MCF 10A (cell line): ENCODE results near the gene WDR7. TPM values are rescaled to one million over a fixed set of nuclear protein-coding genes. Genes with fewer than 3 reads are reported as not detected.

Source experiments
- BruUV-seq: library from RNA; stranded (reverse); fragments of 400-500 nt; replicated peaks from 2 replicates; lab custom pipeline; 2021; lab: Mats Ljungman, UMichigan
- CTCF ChIA-PET: fragments of 300-600 bp; sonication (Branson Sonifier 250); formaldehyde crosslinking; extraction: SDS; loops from one replicate; lab custom pipeline; 2021; ENCODE audit warnings: antibody characterized with exemption, inconsistent platforms; lab: Yijun Ruan, JAX
- POLR2A ChIA-PET: fragments of 300-600, 350-650 bp; sonication (Branson Sonifier 250); formaldehyde crosslinking; extraction: SDS; loops from one replicate; lab custom pipeline; 2020; ENCODE audit warnings: antibody characterized with exemption, inconsistent platforms; lab: Yijun Ruan, JAX
- DNase-seq: peaks from one replicate; pipeline ENCODE4 v3.0.0-alpha.2; 2018; ENCODE audit not compliant: unreplicated experiment
- H3K27ac Mint-ChIP-seq: one replicate; pipeline ENCODE4 v1.8.0; 2022; ENCODE audit warnings: mild to moderate bottlenecking, low read depth, mixed read lengths; ENCODE audit not compliant: unreplicated experiment
- H3K27me3 Mint-ChIP-seq: one replicate; pipeline ENCODE4 v1.8.0; 2022; ENCODE audit warnings: mixed read lengths; ENCODE audit not compliant: insufficient read depth, unreplicated experiment
- H3K36me3 Mint-ChIP-seq: one replicate; pipeline ENCODE4 v1.8.0; 2022; ENCODE audit warnings: mild to moderate bottlenecking, moderate library complexity, mixed read lengths; ENCODE audit not compliant: insufficient read depth, unreplicated experiment
- H3K4me1 Mint-ChIP-seq: one replicate; pipeline ENCODE4 v1.8.0; 2022; ENCODE audit warnings: mixed read lengths; ENCODE audit not compliant: insufficient read depth, unreplicated experiment
- H3K4me3 Mint-ChIP-seq: one replicate; pipeline ENCODE4 v1.8.0; 2022; ENCODE audit warnings: mild to moderate bottlenecking, moderate library complexity, mixed read lengths; ENCODE audit not compliant: unreplicated experiment
- H3K9me3 Mint-ChIP-seq: one replicate; pipeline ENCODE4 v1.8.0; 2022; ENCODE audit warnings: mixed read lengths; ENCODE audit not compliant: unreplicated experiment
- CTCF ChIP-seq: fragments of 200-600 bp; IDR thresholded peaks from one replicate; pipeline ENCODE4 v1.8.0; 2022; ENCODE audit warnings: antibody characterized with exemption, mild to moderate bottlenecking; ENCODE audit not compliant: unreplicated experiment
- intact Hi-C: fragments of 100-400 bp; cut with micrococcal nuclease; formaldehyde crosslinking; loops from 2 replicates; pipeline ENCODE4 v1.14.1; 2022
- total RNA-seq: library from RNA; stranded (reverse); gene quantifications from 2 replicates; pipeline ENCODE4 v1.2.3, GENCODE V29; 2022

The WDR7 gene
- total RNA-seq, 1 experiment from 2014 or later = 12.6 TPM

DNA sequence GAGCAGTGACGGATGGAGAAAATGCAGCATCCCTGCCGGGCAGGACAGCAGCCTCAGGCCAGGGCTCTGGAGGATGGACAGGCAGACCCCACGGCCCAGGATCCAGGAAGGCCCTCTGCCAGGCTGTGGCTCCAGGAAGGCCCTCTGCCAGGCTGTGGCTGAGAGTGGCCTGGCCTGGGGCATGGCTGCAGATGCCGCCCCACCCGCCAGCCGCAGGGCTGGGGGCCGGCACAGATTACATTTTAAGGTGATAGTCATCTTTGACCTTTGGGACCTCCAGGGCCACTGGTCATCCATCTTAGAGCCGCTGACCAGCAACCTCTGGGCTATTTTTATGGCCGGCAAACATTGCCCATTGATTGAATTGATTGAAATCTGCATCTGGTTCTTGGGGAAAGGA is 397.7 kb downstream of the WDR7 start:
- intact Hi-C loops = no loop called here
- Mint-ChIP-seq H3K27ac (no peak overlapping the region), H3K27me3 (no peaks in the 10 kb centered on the region), H3K36me3 (no peaks in the 10 kb centered on the region), H3K4me3 (no peak overlapping the region), H3K4me1 (no peaks in the 10 kb centered on the region), H3K9me3 (no peaks in the 10 kb centered on the region)
- no peak for TF ChIP-seq CTCF
- ChIA-PET CTCF (no interaction called here), POLR2A (no interaction called here)
- DNase-seq = no peak
- no TSS peak for BruUV-seq

GRCh38 chr18:57050310-57050949 is 399.3 kb downstream of the WDR7 start:
- no peak for DNase-seq
- no peak overlapping the region for H3K4me3 Mint-ChIP-seq
- ChIA-PET POLR2A (no interaction called here), CTCF (interaction anchor here (0.6 kb wide), 1 partner anchor 163 kb away, joined by 3 read pairs; no protein-coding TSS in a partner anchor)
- no TSS peak for BruUV-seq
- TF ChIP-seq CTCF = no peak
- H3K36me3 Mint-ChIP-seq = no peaks in the 10 kb centered on the region
- no peaks in the 10 kb centered on the region for H3K9me3 Mint-ChIP-seq
- no peaks in the 10 kb centered on the region for H3K27me3 Mint-ChIP-seq
- no peak overlapping the region for H3K27ac Mint-ChIP-seq
- H3K4me1 Mint-ChIP-seq = no peaks in the 10 kb centered on the region
- intact Hi-C loops = no loop called here

GRCh38 chr18:57051021-57051656 is 400.0 kb downstream of the WDR7 start:
- intact Hi-C loops = no loop called here
- POLR2A ChIA-PET = no interaction called here
- H3K4me1 Mint-ChIP-seq = no peaks in the 10 kb centered on the region
- CTCF ChIA-PET = interaction anchor here (0.6 kb wide), 1 partner anchor 162 kb away, joined by 3 read pairs; no protein-coding TSS in a partner anchor
- TF ChIP-seq CTCF = no peak
- DNase-seq = no peak
- no peaks in the 10 kb centered on the region for H3K27me3 Mint-ChIP-seq
- H3K36me3 Mint-ChIP-seq = no peaks in the 10 kb centered on the region
- no peak overlapping the region for H3K27ac Mint-ChIP-seq
- no peaks in the 10 kb centered on the region for H3K9me3 Mint-ChIP-seq
- BruUV-seq = no TSS peak
- H3K4me3 Mint-ChIP-seq = no peak overlapping the region

DNA sequence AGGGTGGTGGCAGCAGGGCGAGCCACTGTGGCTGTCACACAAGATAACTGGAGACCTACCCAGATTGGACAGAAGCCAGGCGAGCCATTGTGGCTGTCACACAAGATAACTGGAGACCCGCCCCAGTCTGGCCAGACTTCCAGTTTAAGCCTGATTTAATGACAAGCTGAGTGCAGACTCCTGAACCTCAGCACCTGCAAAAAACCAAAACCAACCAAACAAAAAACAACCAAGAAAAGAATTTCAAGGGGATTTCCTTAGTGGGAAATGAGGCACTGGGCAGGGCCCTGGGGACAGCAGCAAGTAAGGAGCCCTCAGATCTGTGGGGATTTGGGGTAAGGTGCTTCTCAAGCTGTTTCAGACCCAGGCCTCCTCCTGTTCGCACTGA is 400.5 kb downstream of the WDR7 start:
- BruUV-seq = no TSS peak
- intact Hi-C loops = no loop called here
- Mint-ChIP-seq H3K36me3 (no peaks in the 10 kb centered on the region), H3K27ac (no peak overlapping the region), H3K4me1 (no peaks in the 10 kb centered on the region), H3K27me3 (no peaks in the 10 kb centered on the region), H3K4me3 (no peak overlapping the region), H3K9me3 (no peaks in the 10 kb centered on the region)
- CTCF ChIA-PET = interaction anchor here (0.6 to 0.9 kb wide), 2 partner anchors 78 to 464 kb away, joined by 3 to 4 read pairs; no protein-coding TSS in a partner anchor
- no peak for TF ChIP-seq CTCF
- no peak for DNase-seq
- POLR2A ChIA-PET = no interaction called here
